GM18858 (cell line): ENCODE data around the gene ZSWIM8.
"Not testable (repeated sequence)": the region's sequence is repeated elsewhere in the genome, so short reads cannot be mapped to it uniquely, and the experiment has no call there.

Source experiments
- ATAC-seq: cut with Tn5 transposase; IDR thresholded peaks from one replicate; pipeline ENCODE4 v1.9.1; 2021; ENCODE audit not compliant: unreplicated experiment

Gene ZSWIM8

DNA sequence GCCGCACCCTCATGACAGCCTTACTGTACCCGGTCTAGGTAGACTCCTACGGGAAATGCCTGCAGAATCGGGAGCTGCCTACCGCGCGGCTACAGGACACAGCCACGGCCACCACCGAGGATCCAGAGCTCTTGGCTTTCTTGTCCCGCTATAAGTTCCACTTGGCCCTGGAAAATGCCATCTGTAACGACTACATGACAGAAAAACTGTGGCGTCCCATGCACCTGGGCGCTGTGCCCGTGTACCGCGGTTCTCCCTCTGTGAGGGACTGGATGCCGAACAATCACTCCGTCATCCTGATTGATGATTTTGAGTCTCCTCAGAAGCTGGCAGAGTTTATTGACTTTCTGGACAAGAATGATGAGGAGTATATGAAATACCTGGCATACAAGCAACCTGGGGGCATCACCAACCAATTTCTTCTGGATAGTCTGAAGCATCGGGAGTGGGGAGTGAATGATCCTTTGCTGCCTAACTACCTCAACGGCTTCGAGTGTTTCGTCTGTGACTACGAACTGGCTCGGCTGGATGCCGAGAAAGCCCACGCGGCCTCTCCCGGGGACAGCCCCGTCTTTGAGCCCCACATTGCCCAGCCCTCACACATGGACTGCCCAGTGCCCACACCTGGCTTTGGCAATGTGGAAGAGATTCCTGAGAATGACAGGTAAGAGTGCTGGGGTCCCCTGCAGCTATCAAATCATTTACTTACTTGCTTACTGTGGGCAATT is 12.1 kb upstream of the ZSWIM8 start:
- no peak for ATAC-seq

DNA sequence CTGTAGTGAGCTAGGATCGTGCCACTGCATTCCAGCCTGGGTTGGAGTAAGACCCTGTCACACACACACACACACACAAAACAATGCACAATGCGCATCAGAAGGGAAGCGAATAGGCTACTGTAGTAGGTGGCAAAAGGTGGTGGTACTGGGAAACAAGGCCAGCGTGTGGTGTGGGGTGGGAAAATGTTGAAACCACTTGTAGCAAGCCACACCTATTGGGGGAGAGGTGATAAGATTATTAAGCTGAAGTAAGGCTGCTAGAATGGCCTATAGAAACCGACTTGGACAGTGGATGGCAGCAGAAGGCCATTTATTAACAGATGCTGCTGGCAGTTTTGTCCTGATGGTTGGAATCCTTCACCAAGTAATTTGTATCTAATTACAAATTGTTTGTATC is 10.8 kb upstream of the ZSWIM8 start:
- no peak for ATAC-seq

DNA sequence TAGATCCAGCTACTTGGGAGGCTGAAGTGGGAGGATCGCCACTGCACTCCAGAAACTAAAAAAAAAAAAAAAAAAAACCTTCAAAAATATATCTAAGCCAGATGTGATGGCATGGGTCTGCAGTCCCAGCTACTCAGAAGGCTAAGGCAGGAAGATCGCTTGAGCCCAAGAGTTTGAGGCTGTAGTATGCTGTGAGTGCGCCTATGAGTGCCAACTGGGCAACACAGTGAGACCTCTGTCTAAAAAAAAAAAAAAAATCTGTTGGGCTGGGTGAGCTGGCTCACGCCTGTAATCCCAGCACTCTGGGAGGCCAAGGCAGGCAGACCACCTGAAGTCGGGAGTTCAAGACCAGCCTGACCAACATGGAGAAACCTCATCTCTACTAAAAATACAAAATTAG is 6.4 kb upstream of the ZSWIM8 start:
- no peak for ATAC-seq

DNA sequence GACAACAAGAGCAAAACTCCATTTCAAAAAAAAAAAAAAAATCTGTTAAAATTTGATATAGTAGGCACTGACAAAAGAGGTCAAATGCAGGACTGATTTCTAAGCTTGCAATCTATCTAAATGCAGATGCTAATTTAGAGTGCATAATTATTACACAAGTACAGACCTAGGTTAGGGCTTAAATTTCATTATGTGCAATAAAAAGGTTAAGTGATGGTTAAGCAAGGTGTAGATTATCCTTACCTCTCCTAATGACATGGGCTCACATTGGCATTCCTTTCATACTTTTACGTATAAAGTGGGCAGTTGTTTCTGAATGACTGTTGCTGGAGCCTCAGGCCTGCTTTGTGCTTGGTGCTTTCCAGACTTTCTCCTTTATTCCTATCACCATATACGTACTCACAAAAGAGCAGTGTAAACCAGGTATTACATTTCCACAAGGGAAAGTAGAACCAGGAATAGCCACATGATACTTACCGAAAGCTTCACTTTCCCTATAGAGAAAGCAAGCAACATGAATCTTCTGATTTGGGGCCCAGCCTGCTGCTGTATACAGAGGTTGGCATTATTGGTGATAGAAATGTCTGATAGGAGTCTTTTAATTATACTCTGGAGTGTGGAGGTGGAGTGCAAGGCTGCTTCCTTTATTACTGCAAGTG is 5.7 kb upstream of the ZSWIM8 start:
- ATAC-seq: no peak

DNA sequence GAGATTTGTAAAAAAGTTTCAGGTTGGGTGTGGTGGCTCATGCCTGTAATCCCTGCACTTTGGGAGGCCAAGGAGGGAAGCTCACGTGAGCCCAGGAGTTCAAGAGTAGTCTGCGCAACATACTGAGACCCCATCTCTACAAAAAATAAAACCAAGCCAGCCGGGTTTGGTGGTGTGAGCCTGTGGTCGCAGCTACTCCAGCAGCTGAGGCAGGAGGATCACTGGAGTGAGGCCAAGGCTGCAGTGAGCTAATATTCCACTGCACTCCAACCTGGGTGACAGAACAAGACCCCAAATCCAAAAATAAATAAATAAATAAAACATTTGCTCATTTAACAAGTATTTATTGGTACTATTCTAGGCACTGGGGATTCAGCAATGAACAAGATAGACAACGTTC is 5.1 kb upstream of the ZSWIM8 start:
- ATAC-seq: no peak

DNA sequence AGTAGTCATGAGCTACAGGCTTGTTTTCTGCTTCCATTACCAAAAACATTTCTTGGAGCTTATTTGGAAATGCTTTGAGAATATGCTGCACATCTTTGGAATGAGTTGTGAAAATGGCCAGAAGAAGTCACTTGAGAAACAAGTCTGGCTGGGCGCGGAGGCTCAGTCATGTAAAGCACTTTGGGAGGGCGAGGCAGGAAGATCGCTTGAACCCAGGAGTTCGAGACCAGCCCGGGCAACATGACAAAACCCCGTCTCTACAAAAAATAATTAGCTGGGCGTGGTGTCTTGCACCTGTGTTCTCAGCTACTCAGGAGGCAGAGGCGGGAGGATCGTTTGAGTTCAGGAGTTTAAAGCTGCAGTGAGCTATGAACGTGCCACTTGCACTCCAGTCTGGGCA is 4.4 kb upstream of the ZSWIM8 start:
- no peak for ATAC-seq

DNA sequence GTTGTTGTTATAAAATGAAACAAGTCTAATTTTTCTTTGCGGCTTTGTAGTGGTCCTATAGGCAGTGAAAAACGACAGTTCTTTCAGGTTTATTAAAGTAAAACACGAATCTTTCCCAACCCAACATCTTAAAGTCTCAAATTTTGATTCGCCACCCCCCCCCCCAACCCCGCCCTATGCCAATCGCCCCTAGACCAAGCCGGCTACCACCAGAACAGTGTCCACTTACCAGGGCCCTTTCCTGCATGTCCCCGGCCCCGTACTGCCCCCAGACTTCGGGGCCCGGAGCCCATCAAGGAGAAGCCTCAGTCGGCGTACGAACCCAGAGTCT is 3.9 kb upstream of the ZSWIM8 start:
- no peak for ATAC-seq

DNA sequence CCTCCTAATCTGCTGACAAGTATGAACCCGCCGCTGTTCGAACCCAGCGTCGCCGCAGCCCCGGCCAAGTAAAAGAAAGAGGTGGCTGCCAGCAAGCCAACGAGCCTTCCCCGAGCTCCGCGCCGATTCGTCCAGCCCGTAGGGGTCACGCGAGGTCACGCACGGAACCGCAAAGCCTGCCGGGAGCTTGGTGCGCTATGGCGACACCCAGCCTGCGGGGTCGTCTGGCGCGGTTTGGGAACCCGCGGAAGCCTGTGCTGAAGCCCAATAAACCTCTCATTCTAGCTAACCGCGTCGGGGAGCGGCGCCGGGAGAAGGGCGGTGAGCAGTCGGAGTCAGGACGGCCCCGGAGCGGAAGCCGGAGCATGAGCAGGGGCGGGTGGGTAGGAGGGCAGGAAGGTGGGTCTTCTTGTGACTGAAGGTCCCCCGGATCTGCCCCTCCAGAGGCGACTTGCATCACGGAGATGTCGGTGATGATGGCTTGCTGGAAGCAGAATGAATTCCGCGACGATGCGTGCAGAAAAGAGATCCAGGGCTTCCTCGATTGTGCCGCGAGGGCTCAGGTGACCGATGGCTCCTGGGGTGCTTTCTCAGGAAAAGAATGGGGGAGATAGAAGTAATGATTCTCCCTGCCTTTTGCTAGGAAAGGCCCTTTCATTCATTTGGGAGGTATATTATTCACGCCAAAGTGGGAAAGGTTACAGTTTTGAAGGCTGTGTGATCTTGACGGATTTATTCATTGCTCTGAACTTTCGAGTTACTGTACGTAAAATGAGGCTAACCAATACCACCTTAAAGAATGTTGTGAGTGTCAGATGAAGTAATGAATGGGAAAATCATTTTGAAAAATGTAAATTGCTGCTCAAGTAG is 3.3 kb upstream of the ZSWIM8 start, which contains the start of gene CHCHD1:
Gene CHCHD1, plus strand, starts transcription at position 170 of the 870 bp plus-strand sequence. Its CDS starts 28 bp downstream, at position 198.
- no peak for ATAC-seq

DNA sequence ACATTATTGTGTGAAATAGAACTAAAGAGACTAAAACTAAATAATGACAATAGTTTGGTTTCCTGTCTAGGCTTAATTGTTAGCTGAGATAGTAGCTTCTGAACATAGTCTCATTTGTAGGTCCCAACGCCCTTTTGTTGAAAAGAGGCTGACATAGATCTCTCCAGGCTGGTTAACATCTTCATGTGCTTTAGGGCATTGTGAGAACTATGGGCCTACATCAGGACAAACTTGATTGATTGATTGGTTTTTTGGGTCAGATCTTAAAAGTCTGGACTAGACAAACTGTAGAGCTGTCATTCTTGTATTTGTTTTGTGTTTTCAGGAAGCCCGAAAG is 2.7 kb upstream of the ZSWIM8 start:
- ATAC-seq: no peak

DNA sequence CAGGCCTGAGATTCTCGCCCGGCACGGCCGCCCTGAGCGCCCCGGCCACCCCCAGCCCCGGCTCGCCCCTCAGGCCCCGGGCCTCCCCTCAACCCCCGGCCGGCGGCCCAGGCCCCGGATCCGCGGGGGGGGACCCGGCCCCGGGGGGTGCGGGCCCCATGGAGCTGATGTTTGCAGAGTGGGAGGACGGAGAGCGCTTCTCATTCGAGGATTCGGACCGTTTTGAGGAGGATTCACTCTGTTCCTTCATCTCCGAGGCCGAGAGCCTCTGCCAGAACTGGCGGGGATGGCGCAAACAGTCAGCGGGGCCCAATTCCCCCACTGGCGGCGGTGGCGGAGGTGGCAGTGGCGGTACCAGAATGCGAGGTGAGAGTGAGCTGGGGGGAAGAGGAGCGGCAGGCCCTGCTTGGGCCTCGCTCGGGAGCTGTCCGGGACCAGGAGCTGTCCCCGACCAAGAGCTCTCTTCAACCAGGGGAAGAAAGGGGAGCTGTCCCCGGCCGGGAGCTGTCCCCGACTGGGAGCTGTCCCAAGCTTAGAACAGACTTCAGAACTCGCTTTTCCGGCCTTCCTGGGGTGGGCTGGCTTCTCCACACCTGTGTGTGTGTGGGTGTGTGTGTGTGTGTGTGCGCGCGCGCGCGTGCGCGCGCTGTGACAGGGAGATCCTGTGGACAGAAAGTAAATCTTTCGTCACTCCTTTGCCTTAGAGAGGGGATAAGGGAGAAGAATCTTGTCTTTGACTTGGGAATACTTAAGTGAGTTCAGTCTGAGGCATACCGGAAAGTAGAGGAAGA is 510 bp downstream of the ZSWIM8 start:
- no peak for ATAC-seq

DNA sequence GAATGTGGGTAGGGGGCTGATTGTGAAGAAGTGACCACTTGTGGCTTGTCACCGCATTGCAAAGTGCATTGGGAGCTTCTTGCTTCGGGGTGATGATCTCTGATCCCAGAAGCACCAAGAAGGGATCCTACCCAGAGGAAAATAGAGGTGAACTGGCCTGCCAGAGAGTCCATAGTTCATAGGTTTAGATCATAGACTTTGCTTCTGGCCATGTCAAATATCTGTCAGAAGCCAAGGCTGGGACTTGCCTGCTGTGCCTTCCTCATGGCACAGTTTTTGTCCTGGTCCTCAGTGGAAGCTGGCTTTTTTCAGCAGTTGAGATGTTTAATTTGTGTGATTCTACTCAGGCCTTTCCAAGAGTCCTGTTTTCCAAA is 1.1 kb downstream of the ZSWIM8 start:
- ATAC-seq: no peak

DNA sequence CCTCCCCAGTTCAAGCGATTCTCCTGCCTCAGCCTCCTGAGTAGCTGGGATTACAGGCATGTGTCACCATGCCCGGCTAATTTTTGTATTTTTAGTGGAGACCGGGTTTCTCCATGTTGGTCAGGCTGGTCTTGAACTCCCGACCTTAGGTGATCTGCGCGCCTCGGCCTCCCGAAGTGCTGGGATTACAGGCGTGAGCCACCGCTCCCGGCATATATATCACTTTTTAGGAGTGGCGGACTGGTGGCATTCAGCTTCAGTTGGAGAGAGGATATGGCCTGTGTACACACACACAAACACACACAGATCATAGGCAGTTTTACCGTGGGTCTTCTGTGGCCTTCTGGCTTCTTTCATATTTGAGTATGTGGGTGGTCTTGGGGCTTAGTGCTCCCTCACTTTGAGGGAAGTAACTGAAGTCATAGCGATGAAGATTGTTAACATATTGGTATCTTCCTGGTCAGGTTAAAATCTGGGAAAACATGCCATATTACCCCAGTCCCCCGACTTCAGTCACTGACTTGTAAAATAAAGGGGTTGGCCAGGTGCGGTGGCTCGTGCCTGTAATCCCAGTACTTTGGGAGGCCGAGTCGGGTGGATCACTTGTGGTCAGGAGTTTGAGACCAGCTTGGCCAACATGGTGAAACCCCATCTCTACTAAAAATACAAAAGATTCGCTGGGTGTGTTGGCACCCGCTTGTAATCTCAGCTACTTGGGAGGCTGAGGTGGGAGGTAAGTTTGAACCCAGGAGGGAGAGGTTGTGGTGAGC is 1.8 kb downstream of the ZSWIM8 start:
- not testable (repeated sequence) for ATAC-seq

DNA sequence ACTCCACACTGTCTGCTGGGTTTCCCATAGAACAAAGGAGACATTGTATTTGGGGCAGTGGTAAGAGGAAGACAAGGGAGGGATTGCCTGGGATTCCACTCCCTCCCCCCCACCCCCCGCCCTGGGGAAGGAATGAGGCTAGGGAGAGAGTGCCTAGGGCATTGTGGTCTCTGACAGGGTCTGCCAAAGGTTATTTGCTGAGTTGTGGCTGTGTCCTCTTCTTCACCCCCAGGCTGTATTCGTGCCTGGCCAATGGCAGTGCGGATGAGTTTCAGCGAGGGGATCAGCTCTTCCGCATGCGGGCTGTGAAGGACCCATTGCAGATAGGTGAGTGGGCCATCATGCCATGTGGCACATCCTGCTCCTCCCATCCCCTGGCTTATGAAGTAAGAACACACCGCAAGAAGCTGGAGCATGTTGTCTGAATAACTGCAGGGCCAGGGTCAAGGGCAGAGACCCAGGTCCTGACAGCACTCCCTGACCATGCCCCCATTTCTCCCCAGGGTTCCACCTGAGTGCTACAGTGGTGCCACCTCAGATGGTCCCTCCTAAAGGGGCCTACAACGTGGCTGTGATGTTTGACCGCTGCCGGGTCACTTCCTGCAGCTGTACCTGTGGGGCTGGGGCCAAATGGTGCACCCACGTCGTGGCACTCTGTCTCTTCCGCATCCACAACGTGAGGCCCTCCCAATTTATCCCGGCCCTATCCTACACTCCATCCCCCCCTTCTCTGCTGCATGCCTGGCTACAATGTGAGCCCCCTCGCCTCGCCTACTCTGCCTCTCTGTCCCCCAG is 3.7 kb downstream of the ZSWIM8 start:
- ATAC-seq: no peak

DNA sequence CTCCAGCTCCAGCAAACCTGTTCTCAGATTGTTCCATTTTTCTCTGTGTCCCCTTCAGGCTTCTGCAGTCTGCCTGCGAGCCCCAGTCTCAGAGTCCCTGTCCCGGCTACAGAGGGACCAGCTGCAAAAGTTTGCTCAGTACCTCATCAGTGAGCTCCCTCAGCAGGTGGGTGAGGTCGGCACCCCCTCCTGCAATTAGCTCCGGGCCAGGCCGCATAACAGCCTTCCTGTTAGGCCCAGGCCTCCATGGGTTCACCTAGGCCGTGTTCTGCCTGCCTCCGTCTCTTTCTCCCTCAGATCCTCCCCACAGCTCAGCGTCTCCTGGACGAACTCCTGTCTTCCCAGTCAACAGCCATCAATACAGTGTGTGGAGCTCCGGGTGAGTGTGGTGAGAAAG is 4.3 kb downstream of the ZSWIM8 start:
- ATAC-seq: no peak

DNA sequence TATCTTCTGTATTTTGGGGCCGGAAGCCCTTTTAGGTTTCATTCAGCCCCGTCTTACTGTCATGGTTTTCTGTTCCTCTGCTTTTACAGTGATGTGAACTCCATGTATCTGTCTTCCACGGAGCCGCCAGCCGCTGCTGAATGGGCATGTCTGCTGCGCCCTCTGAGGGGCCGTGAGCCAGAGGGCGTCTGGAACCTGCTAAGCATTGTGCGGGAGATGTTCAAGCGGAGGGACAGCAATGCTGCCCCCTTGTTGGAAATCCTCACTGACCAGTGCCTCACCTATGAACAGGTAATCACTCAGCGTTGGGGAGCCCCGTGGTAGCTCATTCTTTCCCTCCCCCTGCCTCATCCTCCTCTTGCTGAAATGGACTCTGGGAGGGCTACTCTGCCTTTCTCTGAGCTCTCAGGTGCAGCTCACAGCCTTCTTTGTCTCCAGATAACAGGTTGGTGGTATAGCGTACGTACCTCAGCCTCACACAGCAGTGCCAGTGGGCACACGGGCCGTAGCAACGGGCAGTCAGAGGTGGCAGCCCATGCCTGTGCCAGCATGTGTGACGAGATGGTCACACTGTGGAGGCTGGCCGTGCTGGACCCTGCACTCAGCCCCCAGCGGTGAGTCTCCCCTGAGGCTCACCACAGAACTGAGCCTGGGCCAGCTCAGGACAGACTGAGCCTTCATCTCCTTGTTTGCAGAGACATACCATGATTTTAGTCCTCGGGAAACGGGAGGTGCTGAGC is 5.7 kb downstream of the ZSWIM8 start:
- ATAC-seq: no peak

DNA sequence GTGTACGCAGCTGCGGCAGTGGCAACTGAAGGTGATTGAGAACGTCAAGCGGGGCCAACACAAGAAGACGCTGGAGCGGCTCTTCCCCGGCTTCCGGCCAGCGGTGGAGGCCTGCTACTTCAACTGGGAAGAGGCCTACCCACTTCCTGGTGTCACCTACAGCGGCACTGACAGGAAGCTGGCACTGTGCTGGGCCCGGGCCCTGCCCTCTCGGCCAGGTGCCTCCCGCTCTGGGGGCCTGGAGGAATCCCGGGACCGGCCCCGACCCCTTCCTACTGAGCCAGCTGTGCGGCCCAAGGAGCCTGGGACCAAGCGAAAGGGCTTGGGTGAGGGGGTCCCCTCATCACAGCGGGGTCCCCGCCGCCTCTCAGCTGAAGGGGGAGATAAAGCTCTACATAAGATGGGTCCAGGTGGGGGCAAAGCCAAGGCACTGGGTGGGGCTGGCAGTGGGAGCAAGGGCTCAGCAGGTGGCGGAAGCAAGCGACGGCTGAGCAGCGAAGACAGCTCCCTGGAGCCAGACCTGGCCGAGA is 6.5 kb downstream of the ZSWIM8 start:
- no peak for ATAC-seq

DNA sequence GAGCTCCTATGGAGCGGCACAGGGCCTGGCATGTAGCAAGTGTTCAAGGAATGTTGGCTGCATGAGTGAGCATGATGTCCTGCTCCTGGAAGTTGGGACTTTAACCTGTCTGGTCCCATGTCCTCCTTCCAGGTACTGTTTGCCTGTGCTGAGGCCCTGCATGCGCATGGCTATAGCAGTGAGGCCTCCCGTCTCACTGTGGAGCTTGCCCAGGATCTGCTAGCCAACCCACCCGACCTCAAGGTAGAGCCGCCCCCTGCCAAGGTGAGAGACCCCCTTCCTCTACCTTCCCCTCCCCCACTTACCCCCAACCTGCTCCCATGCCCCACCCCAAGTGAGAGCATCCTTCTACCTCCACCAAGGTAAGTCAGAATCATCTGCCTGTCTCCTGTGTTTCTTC is 8.1 kb downstream of the ZSWIM8 start:
- ATAC-seq: no peak

DNA sequence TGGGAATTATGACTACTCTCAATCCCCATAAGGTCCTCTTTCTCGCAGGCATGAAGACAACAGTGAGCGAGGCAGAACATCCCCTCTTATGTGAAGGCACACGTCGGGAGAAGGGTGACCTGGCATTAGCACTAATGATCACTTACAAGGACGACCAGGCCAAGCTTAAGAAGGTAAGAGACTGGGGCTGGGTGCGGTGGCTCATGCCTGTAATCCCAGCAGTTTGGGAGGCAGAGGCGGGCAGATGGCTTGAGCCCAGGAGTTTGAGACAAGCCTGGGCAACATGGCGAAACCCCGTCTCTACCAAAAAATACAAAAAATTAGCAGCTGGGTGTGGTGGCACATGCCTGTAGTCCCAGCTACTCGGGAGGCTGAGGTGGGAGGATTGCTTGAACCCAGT is 10.1 kb downstream of the ZSWIM8 start:
- not testable (repeated sequence) for ATAC-seq

DNA sequence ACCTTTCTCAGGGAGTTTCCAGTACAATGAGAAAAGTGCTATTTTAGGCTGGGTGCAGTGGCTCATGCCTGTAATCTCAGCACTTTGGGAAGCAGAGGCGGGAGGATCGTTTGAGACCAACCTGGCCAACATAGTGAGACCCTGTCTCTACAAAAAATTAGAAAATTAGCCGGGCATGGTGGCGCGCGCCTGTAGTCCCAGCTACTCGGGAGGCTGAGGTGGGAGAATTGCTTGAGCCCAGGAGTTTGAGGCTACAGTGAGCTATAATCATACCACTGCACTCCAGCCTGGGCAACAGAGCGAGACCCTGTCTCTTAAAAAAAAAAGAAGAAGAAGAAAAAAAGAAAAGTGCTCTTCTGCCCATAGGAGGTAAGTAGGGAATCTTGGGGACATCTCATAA is 10.6 kb downstream of the ZSWIM8 start:
- ATAC-seq: not testable (repeated sequence)
